GM19324 (cell line): ENCODE results near the gene TWF2.

Experiments
- ATAC-seq: cut with Tn5 transposase; IDR thresholded peaks from one replicate; pipeline ENCODE4 v1.9.1; 2021; ENCODE audit warnings: mild to moderate bottlenecking, moderate library complexity; ENCODE audit not compliant: unreplicated experiment, low FRiP score

The TWF2 gene

DNA sequence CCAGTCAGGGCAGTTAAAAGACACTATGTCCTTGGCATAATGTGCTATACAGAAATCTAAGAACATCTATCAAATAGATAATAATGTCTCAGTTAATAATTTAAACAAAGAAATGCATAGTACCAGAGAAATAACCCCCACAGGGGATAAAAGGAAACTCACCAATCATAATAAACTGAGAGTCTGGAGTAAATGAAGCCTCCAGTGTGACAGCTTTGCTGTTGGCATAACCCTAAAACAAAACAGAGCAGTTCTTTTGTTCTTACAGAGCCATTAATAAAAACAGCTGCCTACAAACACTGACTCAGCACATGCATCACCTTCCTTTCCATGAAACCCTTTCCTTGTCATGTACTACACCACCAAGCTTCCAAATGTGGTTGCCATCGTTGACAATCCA lies 20.1 kb upstream of the TWF2 start:
- no peak for ATAC-seq

DNA sequence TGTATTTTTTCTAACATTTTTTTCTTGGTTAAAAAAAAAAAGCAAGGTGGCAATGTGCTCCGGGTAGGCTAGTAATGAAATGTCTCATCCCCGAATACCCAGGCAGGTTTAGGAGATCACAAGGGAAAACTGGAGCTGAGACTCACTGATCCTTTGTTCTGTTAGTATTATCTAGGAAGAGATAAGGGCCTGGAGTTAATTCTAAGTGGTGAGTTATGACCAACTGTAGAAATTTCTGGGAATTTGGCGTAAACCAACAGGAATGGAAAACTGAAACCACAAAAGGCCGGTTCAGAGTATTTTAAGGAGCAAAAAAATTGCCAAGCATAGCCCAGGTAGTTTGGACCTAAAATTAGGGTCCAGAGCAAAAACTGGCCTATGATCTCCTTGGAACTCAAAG lies 19.0 kb upstream of the TWF2 start:
- ATAC-seq, result no peak

DNA sequence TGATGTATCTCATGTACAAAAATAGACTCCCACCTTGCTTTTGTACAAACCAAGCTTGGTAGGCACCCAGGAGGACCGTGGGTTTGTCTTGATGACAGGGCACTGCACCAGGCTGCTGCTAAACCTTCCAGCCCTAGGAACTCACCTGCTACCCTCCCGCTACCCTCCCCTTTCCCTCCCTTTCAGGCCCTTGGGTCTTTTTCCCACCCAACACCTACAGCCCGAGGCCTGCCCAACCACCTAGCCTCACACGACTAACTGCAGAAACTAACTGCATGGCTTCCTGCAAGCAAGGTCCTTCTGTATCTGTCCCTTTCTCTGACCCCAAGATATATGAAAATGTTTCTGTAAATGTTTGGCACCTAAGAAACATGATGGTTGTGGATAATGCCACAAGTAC lies 17.7 kb upstream of the TWF2 start:
- ATAC-seq, result no peak

DNA sequence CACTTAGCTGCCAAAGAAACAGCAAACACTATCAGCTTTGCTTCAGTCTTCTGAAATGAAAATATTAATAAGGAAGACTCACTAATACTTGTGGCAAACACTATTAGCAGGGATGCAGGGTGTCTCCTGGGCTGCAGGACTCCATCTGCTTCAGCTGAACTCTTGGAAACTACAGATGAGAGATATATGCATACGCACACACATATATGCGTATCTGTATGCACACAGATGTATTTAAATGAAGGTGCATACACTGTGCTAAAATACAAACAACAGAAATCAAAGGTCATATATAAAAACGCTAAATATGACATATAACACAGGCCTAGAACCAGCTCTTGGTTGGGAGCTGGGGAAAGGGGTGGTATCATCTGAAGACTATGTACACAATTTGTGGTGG lies 17.2 kb upstream of the TWF2 start:
- ATAC-seq, result no peak

DNA sequence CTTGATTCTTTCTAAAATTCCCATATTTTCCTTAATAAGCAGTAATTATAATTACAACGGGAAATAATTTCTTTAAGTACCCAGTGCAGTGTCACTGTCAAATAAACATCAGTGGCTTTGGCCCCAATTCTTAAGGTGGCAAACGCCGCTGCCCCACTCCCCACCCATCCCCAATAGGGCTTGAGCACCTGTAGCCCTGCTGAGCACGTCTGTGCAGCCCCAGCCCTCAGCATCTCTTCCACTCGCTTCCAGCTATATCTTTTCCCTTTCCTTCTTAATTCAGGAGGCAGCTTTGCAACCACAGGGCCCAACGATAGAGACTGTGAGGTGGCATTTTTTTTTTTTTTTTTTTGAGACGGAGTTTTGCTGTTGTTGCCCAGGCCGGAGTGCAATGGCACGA lies 15.7 kb upstream of the TWF2 start:
- no peak for ATAC-seq

DNA sequence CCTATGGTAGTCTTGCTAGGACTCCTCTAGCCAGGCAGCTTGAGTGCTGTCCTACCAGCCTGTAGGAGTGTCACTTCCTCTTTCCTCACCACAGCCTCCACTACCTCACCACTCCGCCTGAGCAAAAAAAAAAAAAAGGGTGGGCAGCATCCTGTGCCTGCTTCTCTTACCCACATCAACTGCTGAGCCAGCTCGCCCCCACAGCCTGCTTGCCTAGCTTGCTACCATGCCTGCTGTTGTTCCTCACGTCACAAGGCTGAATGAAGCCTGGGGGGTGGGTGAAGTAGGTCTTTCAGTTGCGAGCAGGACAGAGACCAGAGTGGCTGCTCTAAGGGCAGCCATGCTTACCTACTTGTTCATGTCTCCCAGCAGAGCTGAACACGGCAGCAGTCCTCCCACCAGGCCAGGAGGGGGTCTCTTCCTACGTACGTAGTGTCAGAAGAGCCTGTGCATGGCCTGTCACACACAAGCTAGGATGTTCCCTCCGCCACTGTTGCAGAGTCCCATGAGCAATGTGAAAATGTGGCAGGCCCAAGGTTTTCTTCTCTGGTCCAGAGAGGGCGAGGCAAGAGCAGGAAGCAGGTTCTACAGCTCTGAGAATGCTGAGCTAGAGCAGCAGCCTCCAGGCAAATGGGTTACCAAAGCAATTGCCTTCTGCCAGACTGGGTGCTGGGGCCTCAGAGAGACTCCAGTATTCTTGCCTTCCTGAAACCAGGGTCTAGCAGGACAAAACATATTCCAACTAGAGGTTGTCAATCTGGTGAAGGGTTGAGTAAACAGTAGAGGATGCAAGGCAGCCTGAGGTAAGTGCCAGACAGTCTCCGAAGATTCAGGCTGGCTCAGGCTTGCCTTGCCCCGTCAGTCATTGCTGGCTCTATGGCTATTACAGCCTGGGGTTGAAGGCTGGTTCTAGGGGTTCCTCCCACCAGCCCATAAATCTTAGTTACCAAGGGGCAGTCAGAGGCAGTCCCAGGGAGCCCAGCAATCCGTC lies 14.7 kb upstream of the TWF2 start:
- ATAC-seq, result peak; percentile 76

DNA sequence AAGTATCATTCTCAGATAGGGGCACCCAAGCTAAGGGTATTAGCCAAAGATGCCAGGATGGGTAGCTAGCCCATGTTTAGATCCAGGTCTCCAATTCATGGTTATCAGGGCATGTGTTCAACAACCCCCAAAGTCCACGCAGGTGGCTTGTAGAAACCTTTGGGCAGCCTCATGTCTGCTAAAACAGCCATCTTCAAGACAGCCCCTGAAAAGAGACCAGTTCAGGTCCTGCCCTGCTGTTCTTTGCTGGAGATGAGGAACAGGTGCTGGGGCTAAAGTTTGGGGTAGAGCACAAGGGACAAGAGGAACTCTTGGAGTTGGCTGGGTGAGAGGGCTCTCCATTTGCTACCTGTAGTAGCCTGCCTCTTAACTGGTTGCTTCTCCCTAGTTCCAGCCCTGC lies 11.2 kb upstream of the TWF2 start:
- no peak for ATAC-seq

DNA sequence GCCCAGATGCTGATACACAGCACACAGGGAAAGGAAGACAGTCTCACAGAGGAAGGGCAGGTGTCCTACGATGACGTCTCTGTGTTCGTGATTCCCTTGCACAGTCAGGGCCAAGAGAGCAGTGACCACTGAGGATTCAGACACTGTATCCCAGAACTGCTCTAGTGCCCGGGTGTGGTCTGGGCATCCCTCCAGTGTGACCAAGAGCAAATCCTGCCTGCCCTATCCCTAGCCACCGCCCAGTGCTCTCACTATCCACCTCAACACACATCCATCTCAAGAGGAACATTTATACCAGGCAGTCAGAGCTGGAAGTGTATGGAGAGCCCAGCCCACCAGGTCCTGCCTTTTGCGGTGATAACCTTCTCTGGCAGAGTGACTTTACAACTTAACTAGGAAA lies 10.7 kb upstream of the TWF2 start:
- ATAC-seq, result no peak

DNA sequence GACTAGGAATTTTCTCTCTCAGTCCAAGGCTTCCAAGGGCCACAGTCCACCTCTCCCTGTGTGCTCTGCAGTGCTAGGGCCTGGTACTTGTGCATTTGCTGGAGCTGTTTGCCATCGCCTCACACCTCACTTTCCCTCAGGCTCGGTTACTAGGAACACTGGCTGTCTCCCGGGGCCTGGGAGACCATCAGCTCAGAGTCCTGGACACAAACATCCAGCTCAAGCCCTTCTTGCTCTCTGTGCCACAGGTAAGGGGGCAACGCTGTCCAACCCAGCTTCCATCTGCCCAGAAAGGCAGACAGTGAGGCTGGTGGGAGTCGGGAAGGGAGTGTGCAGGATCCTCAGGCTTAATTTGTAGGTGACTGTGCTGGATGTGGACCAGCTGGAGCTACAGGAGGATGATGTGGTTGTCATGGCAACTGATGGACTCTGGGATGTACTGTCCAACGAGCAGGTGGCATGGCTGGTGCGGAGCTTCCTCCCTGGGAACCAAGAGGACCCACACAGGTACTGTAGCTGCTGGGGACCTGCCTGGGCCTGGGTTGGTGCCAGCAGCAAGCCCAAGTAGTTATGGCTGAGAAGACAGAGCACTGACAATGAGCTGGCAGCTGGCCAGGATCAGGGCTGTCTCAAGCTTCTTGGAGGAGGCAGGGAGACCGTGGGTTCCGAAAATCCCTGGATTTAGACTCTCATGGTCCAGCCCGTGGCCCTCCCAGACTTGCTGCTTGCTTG lies 10.0 kb upstream of the TWF2 start:
- no peak for ATAC-seq

DNA sequence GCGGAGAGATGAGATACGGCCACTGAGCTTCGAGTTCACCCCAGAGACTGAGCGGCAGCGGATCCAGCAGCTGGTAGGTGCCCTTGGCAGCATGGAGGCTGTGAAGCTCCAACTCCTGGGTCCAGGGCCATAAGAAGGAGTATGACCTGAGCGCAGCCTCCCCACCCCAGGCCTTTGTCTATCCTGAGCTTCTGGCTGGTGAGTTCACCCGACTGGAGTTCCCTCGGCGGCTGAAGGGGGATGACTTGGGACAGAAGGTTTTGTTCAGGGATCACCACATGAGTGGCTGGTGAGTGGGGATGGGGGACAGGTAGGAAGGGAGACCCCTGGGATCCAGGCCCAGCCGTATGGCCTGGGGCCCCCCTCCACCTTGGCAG lies 9.2 kb upstream of the TWF2 start:
- ATAC-seq, result no peak

DNA sequence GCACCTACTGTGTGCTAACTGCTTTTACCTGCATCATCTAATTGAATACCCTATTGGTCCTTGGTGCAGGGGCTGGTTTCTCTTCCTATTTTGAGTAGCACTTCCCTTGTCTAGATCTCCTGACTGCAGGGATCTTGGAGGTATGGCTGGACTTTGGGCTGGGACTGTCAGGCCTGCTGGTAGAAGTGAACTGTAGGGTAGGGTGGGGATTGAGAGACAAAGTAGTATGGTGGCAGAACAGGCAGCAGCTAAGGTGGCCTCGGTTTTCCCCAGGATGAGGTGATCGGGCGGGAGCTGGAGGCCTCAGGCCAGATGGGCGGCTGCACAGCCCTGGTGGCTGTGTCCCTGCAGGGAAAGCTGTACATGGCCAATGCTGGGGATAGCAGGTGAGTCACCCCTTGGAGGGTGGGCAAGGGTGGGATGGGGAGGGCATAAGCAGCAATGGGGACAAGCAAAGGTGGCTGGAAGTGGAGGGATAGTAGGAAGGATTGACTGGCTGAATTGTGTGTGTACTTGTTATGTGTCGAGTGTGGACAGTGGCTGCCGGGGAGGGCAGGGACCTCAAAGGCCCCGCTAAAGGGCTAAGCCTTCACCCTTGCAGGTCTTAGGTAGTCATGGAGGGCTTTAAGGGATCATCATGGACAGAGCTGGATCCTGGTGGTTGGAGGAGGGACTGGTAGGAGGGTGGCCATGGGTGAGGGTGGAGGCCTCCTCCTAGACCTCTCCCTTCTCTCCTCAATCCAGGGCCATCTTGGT lies 8.6 kb upstream of the TWF2 start:
- no peak for ATAC-seq

DNA sequence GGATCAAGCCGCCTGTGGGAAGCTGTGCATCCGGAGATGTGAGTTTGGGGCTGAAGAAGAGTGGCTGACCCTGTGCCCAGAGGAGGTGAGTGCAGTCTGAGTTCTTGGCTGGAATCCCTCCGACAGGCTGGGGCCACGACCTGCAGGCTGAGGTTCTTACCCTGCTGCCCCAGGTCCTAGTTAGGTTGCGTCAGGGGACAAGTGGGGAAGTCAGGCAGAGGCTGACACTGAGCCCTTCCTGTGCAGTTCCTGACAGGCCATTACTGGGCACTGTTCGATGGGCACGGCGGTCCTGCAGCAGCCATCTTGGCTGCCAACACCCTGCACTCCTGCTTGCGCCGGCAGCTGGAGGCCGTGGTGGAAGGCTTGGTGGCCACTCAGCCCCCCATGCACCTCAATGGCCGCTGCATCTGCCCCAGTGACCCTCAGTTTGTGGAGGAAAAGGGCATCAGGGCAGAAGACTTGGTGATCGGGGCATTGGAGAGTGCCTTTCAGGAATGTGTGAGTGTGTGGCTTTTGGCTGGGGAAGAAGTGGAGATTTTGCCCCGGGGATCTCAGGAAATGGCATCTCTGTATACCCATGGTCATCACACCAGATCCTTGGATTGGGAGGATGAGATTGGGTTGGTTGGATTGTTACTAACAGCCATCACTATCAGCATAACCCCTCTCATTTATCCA lies 7.9 kb upstream of the TWF2 start:
- no peak for ATAC-seq

DNA sequence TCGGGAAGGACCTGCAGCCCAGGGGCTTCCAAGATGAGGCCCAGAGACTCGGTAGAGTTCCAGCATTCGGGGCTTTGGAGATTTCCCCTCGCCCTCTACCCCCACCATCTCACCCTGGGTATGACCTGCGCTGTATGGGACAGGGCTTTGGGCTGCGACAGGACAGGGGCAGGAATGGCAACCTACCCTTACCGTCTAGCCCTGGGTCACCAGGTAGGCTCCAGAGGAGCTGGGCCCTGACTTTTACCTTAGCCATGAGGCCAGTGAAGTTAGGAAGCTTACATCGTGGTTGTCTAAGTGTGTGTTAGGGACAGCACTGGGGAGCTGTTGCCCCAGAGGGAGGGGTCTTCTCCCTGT lies 7.3 kb upstream of the TWF2 start:
- ATAC-seq, result no peak

DNA sequence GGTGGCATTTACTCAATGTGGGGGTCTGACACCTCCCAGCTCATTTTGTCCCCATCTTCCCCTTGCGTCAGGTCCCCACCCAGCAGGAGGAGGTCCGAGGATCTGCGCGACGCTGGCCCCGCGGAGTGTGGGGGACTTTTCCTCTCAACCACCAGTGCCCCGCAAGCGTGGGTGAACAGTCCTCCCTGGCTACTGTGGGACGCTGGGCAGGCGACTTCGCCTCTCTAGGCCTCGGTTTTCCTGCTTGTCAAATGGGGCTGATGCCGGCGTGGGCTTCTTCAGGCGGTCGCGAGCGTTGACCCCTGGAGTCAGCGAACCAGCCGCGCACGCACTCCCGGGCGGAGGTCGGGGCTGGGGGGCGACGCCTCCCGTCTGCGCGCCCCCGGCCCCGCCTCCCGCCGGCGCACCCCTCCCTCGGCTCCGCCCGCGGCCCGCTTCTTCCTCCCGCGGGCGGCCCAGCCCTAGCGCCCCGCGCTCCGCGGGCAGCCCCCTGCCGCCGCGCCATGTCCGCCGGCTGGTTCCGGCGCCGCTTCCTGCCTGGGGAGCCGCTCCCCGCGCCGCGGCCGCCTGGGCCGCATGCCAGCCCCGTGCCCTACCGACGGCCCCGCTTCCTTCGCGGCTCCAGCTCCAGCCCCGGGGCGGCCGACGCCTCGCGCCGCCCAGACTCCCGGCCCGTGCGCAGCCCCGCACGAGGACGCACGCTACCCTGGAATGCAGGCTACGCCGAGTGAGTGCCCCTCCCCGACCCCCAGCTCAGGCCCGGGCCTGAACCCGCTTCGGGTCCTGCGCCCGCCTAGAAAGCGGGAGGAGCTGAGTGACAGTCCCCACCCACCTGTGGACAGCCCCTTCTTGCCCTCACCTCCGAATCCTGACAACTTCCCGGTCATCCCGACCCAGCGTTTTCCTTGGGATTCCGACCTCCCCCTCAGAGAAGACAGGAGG lies 6.6 kb upstream of the TWF2 start, which contains the start of gene PPM1M:
PPM1M (plus strand) TSS at position 438 of the 942 bp plus-strand sequence; CDS start at position 504, 66 bp downstream.
- ATAC-seq, result peak; percentile 43

DNA sequence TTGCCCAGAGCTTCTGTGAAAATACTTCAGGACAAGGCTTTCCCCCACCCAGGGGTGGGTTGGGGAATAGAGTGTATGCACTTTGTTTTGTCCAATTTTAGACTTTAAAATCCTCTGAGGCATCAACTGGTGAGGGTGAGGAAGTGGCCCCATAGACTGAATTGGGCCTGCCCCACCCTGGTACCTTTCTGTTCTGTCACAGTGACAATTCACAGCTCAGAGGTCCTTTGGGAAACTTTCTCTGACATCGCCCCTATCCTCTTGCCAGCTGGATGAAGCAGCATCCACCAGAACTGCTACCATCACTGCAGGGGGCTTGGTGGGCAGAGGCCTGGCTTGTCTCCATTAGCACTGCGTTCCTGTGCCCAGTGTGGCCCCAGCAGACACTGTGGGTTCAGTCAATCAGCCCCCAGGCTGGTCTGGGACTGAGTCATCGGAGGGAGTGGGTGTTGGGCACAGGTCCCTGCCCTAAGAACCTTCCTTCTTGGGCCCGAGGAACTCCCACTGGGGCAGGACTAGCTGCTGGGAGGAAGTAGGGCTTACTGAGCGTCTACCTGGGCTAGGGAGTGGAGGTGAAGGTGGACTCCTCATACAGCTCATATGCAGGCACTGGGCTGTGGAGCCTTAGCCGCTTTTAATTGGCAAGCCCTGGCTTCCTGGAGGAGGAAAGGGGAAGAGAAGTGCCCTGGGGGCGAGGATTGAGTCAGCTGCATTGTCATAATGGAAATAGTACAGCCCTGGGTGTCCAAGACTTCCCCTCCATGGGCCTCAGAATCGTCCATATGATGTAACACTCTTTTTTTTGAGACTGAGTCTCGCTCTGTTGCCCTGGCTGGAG lies 5.1 kb upstream of the TWF2 start:
- no peak for ATAC-seq

DNA sequence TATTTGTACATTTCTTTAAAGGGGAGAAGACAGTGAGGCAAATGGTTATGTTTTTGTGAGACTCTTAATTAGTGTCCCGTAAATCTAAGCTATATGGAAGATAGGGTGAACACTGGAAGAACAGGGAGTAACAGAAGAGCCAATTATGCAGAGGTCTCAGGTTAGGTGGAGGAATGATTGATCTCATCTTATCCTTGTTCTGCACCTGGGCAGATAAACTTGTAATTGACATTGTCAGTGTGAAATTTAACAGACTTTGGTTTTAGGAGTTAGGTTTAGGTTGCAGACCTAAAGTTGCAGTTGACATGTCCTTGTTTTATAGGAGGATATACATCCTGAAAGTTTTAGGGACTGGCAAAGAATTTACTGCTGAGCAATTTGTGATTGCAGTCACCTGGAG lies 3.1 kb upstream of the TWF2 start:
- ATAC-seq, result no peak

DNA sequence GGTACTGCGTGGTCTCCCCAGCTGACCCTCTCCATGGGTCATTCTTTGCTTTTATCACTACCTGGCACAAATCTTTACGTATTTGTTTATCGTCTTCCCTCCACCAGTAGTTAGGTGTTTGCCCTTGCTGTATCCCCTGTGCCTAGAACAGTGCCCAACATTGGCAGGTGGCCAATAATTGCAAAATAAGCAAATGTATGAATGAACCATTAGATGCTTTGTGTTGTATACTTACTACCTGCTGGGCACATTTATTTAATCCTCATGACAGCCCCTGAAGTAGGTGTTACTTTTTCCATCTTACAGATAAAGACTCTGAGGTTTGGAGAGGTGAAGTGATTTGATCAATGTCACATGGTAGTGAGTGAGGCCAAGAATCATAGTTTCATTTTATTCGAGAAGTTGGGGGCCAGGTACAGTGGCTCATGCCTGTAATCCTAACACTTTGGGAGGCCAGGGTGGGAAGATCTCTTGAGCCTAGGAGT lies 2.0 kb upstream of the TWF2 start:
- ATAC-seq, result no peak
